DMS79 (cell line): ENCODE results near the gene LAMA4.

Experiments
- DNase-seq: peaks from one replicate; lab custom pipeline; 2025; lab: John Stamatoyannopoulos, UW

The LAMA4 gene

GRCh38 chr6:112253841-112254816, at the start of gene LAMA4:
TSS of gene LAMA4 (minus strand) at chr6:112254567. CDS start at chr6:112254150, 417 bp downstream.
- DNase-seq: peak; percentile 55

- DNase-seq: no peak
Measured at GRCh38 chr6:112302142-112302705, 47.9 kb upstream of the LAMA4 start.

- DNase-seq: no peak
Measured at GRCh38 chr6:112300896-112301295, 46.5 kb upstream of the LAMA4 start.

- DNase-seq: no peak
Measured at GRCh38 chr6:112298816-112299281, 44.5 kb upstream of the LAMA4 start.

DNA sequence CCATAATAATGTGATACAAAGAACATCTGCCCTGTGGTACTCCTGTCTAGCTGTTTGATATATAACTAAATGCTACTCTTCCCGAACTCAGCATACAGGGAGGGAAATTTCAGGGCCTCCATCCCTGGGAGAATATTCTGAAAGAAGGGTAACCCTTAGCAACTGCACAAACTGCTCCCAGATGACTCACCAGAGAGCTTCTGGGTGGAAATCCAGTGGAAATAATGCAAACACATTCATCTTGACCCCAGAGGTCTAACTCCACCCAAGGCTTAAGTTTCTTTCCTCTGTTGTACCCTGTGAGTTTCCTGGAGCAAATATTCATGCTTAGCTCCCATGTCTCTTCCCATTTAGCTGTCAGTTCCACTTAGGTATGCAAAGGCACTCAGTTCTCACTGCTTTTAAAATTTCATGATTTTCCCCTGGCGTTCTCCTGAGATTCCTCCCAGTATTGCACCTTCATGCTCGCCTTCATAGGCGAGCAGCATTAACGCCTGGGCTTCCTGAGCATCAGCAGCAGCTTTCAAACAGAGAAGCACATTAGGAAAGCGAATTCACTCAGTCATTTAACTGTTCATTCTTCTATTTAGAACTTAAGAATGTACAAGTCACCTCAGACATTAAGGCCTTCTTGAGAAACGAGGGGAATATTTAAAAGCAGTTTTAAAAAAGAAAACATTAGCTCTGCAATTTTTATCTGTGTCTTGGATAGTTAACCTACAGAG, 43.8 kb upstream of the LAMA4 start:
- no peak for DNase-seq

DNA sequence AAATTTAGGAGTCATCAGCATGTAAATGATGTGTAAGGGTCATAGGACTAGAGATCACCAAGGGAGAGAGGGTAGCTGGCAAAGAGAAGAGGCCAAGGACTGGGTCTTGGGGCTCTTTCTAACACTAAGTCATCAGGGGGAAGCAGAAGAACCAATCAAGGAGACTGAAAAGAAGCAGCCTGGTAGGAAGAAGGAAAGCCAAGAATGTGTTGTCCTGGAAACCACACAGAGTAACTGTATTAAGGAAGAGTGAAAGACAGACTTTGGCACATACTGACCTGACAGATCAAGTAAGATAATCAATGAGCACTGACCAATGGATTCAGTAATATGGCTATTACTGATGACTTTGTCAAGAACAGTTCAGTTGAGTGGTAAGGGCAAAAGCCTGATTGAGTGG, 42.3 kb upstream of the LAMA4 start:
- DNase-seq: no peak

- DNase-seq: no peak
Measured at GRCh38 chr6:112296122-112296521, 41.8 kb upstream of the LAMA4 start.

DNA sequence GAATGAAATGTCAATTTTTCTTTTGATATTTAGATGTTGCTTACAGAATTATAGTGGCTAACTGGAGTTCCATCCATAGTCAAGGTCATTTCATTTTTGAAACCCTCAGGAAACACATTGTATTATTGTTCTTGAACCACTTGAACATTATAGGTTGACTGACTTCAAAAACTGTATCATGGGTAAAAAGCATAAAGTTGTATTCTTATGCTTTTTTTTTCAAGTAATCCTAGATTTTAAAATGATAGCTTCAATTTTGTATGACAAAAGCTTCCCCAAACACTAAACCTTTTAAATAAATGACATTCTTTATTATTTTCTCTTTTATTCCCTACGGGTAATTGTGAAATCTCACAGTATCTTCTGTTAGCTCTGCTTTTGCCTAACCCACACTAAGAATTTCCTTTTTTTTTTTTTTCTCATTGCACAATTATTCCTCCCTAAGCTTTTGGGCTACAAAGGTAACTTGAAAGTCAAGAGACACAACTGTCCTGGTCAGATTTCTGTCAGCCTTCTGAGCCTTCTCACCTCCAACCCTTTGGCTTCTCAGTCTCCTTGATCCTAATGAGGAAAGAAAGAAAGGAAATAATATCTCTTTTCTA, 36.9 kb upstream of the LAMA4 start:
- no peak for DNase-seq

GRCh38 chr6:112289038-112289566, 34.7 kb upstream of the LAMA4 start:
- no peak for DNase-seq

DNA sequence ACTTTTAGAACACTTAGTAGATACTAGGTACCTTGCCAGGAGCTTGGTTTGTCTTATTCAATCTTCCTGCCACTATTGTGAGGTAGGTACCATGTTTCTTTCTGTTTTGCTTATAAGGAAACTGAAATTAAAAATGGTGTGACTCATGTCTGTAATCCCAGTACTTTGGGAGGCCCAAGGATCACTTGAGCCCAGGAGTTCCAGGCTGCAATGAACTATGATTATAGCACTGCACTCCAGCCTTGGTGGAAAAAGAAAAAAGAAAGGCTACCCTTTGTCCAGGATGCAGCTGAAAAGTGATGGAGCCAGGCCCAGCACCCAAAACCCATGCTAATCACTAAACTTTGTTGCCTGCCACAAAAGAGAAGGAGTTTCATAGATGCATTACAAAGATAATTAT, 34.1 kb upstream of the LAMA4 start:
- no peak for DNase-seq

DNA sequence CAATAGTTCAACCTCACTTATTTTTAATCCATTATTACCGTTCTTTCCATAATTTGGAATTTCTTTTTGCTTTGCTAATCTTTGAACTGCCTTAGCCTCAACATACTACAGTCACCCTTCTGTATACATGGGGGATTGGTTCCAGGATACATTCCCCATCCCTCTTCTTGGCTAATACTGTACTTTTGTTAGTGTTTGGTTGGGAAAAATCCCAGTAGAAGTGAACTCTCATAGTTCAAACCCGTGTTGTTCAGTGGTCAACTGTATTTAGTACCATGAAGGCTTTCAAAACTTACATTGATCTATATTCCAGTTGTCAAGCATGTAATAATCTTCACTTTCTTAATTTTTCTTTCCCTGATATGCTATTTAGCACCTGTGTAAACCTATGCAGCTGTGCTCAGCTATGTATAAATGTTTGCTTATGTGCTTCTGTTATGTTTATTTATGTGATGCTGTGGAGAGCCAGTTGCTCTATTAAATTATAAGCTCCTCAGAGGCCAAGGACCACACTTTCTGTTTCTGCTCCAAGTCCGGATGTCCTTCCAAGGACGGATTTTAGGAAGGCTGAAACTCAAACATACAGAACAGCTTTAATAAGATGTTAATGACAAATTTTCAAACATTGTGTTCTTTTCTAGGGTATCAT, 33.3 kb upstream of the LAMA4 start:
- DNase-seq: no peak

DNA sequence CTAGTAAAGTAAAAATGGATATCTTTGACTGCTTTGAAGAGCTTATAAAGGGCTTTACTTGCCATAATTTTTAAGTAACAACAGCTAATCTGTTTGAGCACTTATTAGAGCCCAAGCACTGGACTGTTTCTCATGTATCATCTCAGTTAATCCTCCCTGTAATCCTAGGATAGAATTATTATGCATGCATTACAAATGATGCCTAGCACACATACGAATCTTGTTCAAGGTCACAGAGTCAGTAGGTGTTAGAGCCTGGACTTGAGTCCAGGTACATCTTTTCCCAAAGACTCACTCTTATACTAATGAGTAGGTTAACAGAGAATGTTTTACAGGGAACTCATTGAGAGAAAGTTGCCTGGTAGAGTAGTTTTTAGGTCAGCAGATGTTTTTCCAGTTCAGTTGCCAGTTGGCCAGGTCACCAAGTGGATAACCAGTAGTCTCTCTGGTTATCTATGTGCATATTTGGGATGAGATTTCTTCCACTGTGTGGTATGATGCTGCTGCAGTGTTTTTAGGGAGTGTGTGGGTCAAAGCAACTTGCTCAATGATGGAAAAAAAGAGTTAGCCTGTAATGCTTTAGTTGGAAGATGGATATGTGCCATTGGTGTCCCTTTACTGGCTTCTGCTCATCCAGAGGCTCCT, 32.3 kb upstream of the LAMA4 start:
- no peak for DNase-seq

DNA sequence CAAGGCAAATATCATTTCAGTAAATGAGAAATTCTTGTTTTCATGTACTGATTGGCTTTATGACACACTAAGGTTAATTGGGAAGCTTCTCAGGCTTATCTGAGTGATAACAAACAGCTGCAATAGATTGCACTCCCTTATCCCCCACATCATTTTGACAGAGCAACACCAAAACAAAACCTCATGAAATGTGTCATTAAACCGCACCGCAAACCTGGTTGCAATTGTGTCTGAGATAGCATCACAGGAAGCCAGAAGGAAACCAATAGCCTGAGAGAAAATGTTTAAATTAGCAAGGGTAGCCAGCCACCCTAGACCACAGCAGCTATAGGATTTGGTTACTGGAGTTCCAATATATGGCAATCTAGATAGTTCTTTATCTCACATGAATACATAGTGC, 31.6 kb upstream of the LAMA4 start:
- DNase-seq: no peak

DNA sequence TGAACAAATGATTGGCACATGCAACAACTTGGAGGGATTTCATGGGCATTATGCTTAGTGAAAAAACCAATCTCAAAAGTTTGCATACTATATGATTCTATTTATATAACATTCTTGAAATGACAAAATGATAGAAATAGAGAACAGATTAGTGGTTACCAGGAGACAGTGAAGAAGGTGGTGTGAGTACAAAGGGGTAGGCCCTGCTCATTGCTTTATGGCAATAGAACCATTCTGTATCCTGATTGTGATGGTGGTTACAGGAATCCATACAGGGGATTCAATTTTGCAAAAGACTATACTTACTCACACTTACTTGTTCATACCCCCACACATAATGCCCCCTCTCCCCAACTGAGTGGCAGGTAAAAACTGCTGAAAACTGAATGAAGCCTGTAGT, 30.2 kb upstream of the LAMA4 start:
- no peak for DNase-seq

DNA sequence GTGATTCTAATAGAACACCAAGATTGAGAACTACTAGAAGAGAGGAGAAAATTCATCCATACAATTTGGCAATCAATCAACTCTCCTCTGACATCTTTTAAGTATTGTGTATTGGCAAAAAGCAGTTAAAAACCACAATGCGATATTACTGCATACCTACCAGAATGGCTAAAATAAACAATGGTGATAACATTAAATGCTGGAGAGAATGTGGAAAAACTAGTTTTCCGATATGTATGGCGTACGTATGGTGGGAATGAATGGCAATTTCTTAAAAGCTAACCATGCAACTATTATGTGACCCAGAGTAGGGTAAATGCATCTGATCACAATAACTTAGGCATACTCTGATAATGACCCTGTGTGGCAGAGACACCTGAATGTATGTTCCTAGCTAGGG, 29.3 kb upstream of the LAMA4 start:
- DNase-seq: no peak

- DNase-seq: peak; percentile 89
Measured at GRCh38 chr6:112281821-112282615, 27.7 kb upstream of the LAMA4 start.

- DNase-seq: no peak
Measured at GRCh38 chr6:112279031-112279935, 24.9 kb upstream of the LAMA4 start.

GRCh38 chr6:112275365-112275764, 21.0 kb upstream of the LAMA4 start:
- DNase-seq: no peak

GRCh38 chr6:112274774-112275173, 20.4 kb upstream of the LAMA4 start:
- no peak for DNase-seq
